SK-N-SH (cell line): ENCODE data around the gene CASD1. TPM values are rescaled to one million over a fixed set of nuclear protein-coding genes. Genes with fewer than 3 reads are reported as not detected.

ENCODE experiments used
- CTCF ChIA-PET: fragments of 300-600, 350-600 bp; formaldehyde crosslinking; extraction: SDS; loops from one replicate; lab custom pipeline; 2021; lab: Yijun Ruan, JAX
- POLR2A ChIA-PET: fragments of 350-600 bp; sonication (Branson Sonifier 250); formaldehyde crosslinking; extraction: SDS; loops from one replicate; lab custom pipeline; 2020; ENCODE audit warnings: antibody characterized with exemption, inconsistent platforms; lab: Yijun Ruan, JAX
- DNase-seq: peaks from one replicate; pipeline ENCODE4 v3.0.0; 2012
- H2AFZ ChIP-seq: fragments of 200-600 bp; sonication (generic); 2 replicates; pipeline ENCODE4 v1.8.1; 2016; ENCODE audit warnings: antibody characterized with exemption, mild to moderate bottlenecking, low read depth
- H3F3A ChIP-seq: fragments of 200-600 bp; sonication (generic); replicated peaks from 2 replicates; pipeline ENCODE3; 2016; ENCODE audit warnings: antibody characterized with exemption, mild to moderate bottlenecking; ENCODE audit not compliant: insufficient read depth
- H3K27ac ChIP-seq, 2 experiments: fragments of 200-500 bp in 1 of 2; fragments of 200-600 bp in 1 of 2; sonication (Bioruptor generic) in 1 of 2; sonication (generic), shearing (Covaris generic) in 1 of 2; 2 replicates each; pipeline versions ENCODE4 v1.5.1 to v1.6.1; 2014 to 2016; ENCODE audit warnings: low read depth in 2 of 2, inconsistent platforms in 1 of 2, low read length in 1 of 2, mild to moderate bottlenecking in 1 of 2, mixed read lengths in 1 of 2
- H3K27me3 ChIP-seq: fragments of 200-600 bp; sonication (generic), shearing (Covaris generic); 2 replicates; pipeline ENCODE4 v1.6.1; 2016; ENCODE audit warnings: mixed run types; ENCODE audit not compliant: insufficient read depth
- H3K36me3 ChIP-seq, 2 experiments: fragments of 200-500 bp in 1 of 2; fragments of 200-600 bp in 1 of 2; sonication (Bioruptor generic) in 1 of 2; sonication (generic) in 1 of 2; replicated peaks in 1 of 2; 2 replicates each; pipeline versions ENCODE3 to v1.5.1; 2014 to 2016; ENCODE audit warnings: low read length in 1 of 2, mild to moderate bottlenecking in 1 of 2; ENCODE audit not compliant: insufficient read depth in 2 of 2, control insufficient read depth in 1 of 2
- H3K4me1 ChIP-seq, 2 experiments: fragments of 200-500 bp in 1 of 2; fragments of 200-600 bp in 1 of 2; sonication (Bioruptor generic) in 1 of 2; sonication (generic), shearing (Covaris generic) in 1 of 2; 2 replicates each; pipeline versions ENCODE4 v1.5.1 to v1.6.1; 2014 to 2016; ENCODE audit warnings: low read depth in 1 of 2, low read length in 1 of 2, mixed run types in 1 of 2; ENCODE audit not compliant: insufficient read depth in 2 of 2, control insufficient read depth in 1 of 2
- H3K4me2 ChIP-seq: fragments of 200-600 bp; sonication (generic), shearing (Covaris generic); 2 replicates; pipeline ENCODE4 v1.6.1; 2017; ENCODE audit warnings: mixed run types
- H3K4me3 ChIP-seq, 2 experiments: fragments of 200-500 bp in 1 of 2; fragments of 200-600 bp in 1 of 2; sonication (Bioruptor generic) in 1 of 2; sonication (generic), shearing (Covaris generic) in 1 of 2; 2 replicates each; pipeline versions ENCODE4 v1.5.1 to v1.8.1; 2014 to 2016; ENCODE audit warnings: low read depth in 2 of 2, inconsistent platforms in 1 of 2, low read length in 1 of 2, mild to moderate bottlenecking in 1 of 2, mixed read lengths in 1 of 2, moderate library complexity in 1 of 2
- H3K79me2 ChIP-seq: fragments of 200-600 bp; sonication (generic); 2 replicates; pipeline ENCODE4 v1.8.1; 2017; ENCODE audit warnings: mild to moderate bottlenecking; ENCODE audit not compliant: insufficient read depth
- H3K9ac ChIP-seq: fragments of 200-600 bp; sonication (generic); 2 replicates; pipeline ENCODE4 v1.6.1; 2017; ENCODE audit warnings: mixed run types
- H3K9me2 ChIP-seq: fragments of 200-600 bp; sonication (generic); 2 replicates; pipeline ENCODE4 v1.6.1; 2017; ENCODE audit warnings: mixed run types
- H3K9me3 ChIP-seq: fragments of 200-600 bp; sonication (generic); 2 replicates; pipeline ENCODE4 v1.6.1; 2017; ENCODE audit warnings: mixed run types, mild to moderate bottlenecking, moderate library complexity
- H4K20me1 ChIP-seq: fragments of 200-600 bp; sonication (generic); 2 replicates; pipeline ENCODE4 v1.6.1; 2017; ENCODE audit warnings: mild to moderate bottlenecking, mixed run types; ENCODE audit not compliant: insufficient read depth
- ELF1 ChIP-seq: IDR thresholded peaks from 2 replicates; pipeline ENCODE4 v1.4.0; 2012
- EP300 ChIP-seq, 2 experiments: IDR thresholded peaks; 2 replicates each; pipeline versions ENCODE4 v1.4.0 to v1.6.1; 2012; ENCODE audit warnings: borderline replicate concordance in 1 of 2, low read depth in 1 of 2, low read length in 1 of 2
- FOSL2 ChIP-seq: IDR thresholded peaks from 2 replicates; pipeline ENCODE4 v1.4.0; 2012; ENCODE audit warnings: low read depth, mild to moderate bottlenecking, moderate library complexity, borderline replicate concordance
- GATA2 ChIP-seq: sonication (generic); formaldehyde crosslinking; IDR thresholded peaks from 2 replicates; pipeline ENCODE4 v1.5.0; 2020; ENCODE audit warnings: mild to moderate bottlenecking, missing genetic modification reagents
- JUND ChIP-seq: IDR thresholded peaks from 2 replicates; pipeline ENCODE4 v1.4.0; 2012
- POLR2AphosphoS5 ChIP-seq: IDR thresholded peaks from 2 replicates; pipeline ENCODE4 v1.6.1; 2012; ENCODE audit warnings: low read depth, low read length
- RAD21 ChIP-seq: IDR thresholded peaks from 2 replicates; pipeline ENCODE4 v1.6.1; 2012; ENCODE audit warnings: mild to moderate bottlenecking, low read length
- RCOR1 ChIP-seq: fragments of 150-350 bp; IDR thresholded peaks from 2 replicates; pipeline ENCODE4 v1.6.1; 2017; ENCODE audit warnings: antibody characterized with exemption, low read length
- REST ChIP-seq: IDR thresholded peaks from 2 replicates; pipeline ENCODE4 v1.6.1; 2012; ENCODE audit warnings: mild to moderate bottlenecking, low read depth, low read length, moderate library complexity
- RFX5 ChIP-seq: IDR thresholded peaks from 2 replicates; pipeline ENCODE4 v1.6.1; 2012; ENCODE audit warnings: mild to moderate bottlenecking, improper control_type of control experiment, low read length
- RXRA ChIP-seq: IDR thresholded peaks from 2 replicates; pipeline ENCODE4 v1.4.0; 2012; ENCODE audit warnings: low read depth, mild to moderate bottlenecking, borderline replicate concordance
- SIN3A ChIP-seq: IDR thresholded peaks from 2 replicates; pipeline ENCODE4 v1.6.1; 2012; ENCODE audit warnings: low read depth, mild to moderate bottlenecking, low read length, moderate library complexity, borderline replicate concordance
- TAF1 ChIP-seq: IDR thresholded peaks from 2 replicates; pipeline ENCODE4 v1.6.1; 2012; ENCODE audit warnings: low read depth, mild to moderate bottlenecking, low read length, moderate library complexity, borderline replicate concordance
- TCF12 ChIP-seq: IDR thresholded peaks from 2 replicates; pipeline ENCODE4 v1.4.0; 2012
- WGBS: methylation state at CpG from one replicate; pipeline ENCODE4 v1.1.6; 2017; ENCODE audit warnings: low lambda C conversion rate; 5-methylcytosine and 5-hydroxymethylcytosine counted together
- polyA plus RNA-seq, 3 experiments: library from polyadenylated mRNA; depleted of rRNA; stranded (reverse); fragments of >200 nt; gene quantifications; 2 replicates each; pipeline ENCODE4 v1.2.3, GENCODE V29; 2012
- TF ChIP-seq, protein P1 (sequence below): IDR thresholded peaks from 2 replicates; pipeline ENCODE4; 2012
- TF ChIP-seq, protein P2 (sequence below): IDR thresholded peaks from 2 replicates; pipeline ENCODE4 v1.4.0; 2012; ENCODE audit warnings: low read depth, borderline replicate concordance
- TF ChIP-seq, protein P3 (sequence below): IDR thresholded peaks from 2 replicates; pipeline ENCODE4 v1.4.0; 2012; ENCODE audit warnings: low read depth

CASD1 gene
- polyA plus RNA-seq, 1 of the 3 experiments (the other 2 are of a cell fraction), result 8.5 TPM

GRCh38 chr7:94557215-94557614, 47.6 kb downstream of the CASD1 start:
- no peaks in the 10 kb centered on the region for H3K79me2 ChIP-seq
- no peak overlapping the region for H3K4me2 ChIP-seq
- no peaks in the 10 kb centered on the region; a peak in 1 of 4 replicates for H3K4me1 ChIP-seq
- peaks cover 53 to 60% of the 10 kb centered on the region in 2 experiments for H3K36me3 ChIP-seq
- no peaks in the 10 kb centered on the region for H4K20me1 ChIP-seq
- no peak for TF ChIP-seq RCOR1
- no peak for TF ChIP-seq SIN3A
- TF ChIP-seq EP300 (IDR thresholded peaks at IDR 0.05; ENCODE audit: borderline replicate concordance in 1 of 2, low read depth in 1 of 2, low read length in 1 of 2), result no peak
- peak; percentile 62; the same call in 1 of the 2 replicates for TF ChIP-seq TCF12
- TF ChIP-seq, protein P1, sequence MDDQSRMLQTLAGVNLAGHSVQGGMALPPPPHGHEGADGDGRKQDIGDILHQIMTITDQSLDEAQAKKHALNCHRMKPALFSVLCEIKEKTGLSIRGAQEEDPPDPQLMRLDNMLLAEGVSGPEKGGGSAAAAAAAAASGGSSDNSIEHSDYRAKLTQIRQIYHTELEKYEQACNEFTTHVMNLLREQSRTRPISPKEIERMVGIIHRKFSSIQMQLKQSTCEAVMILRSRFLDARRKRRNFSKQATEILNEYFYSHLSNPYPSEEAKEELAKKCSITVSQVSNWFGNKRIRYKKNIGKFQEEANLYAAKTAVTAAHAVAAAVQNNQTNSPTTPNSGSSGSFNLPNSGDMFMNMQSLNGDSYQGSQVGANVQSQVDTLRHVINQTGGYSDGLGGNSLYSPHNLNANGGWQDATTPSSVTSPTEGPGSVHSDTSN, result peak; percentile 70
- no peak for TF ChIP-seq TAF1
- no peak for DNase-seq
- H3K4me3 ChIP-seq, result no peak overlapping the region
- no peak overlapping the region for H3K9ac ChIP-seq
- H3F3A ChIP-seq, result peaks cover 11% of the 10 kb centered on the region
- ChIA-PET POLR2A (no interaction called here), CTCF (interaction anchor here (1.1 to 1.4 kb wide), 2 partner anchors 17 to 108 kb away, joined by 3 read pairs; no protein-coding TSS in a partner anchor)
- no peaks in the 10 kb centered on the region for H3K9me2 ChIP-seq
- no peaks in the 10 kb centered on the region for H3K27me3 ChIP-seq
- no peak overlapping the region for H2AFZ ChIP-seq
- H3K27ac ChIP-seq, result no peak overlapping the region; a peak in 1 of 4 replicates
- H3K9me3 ChIP-seq, result no peaks in the 10 kb centered on the region

DNA sequence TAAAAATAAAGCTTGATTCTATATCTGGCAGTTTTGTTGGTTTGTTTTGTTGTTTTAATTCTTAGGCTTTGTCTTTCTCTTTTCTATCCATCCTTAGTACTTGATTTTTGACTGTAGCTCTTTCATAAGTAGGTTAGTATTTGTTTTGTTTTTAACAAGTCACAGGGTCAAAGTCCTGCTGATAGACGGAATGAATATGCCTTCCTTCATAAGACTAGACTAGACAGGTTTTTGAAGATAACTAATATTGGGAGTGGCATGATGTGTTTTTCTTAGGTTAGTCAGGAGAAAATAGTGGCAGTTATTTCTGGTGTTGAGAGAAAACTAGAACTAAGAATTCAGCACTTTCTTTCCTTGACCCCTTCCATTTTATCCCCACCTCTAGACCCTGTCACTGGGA, 50.4 kb downstream of the CASD1 start:
- DNase-seq, result no peak
- Histone ChIP-seq H3K27me3 (no peaks in the 10 kb centered on the region), H3K9me2 (no peaks in the 10 kb centered on the region), H3K4me2 (no peak overlapping the region), H2AFZ (no peak overlapping the region), H3K79me2 (no peaks in the 10 kb centered on the region), H3K4me1 (no peaks in the 10 kb centered on the region; a peak in 1 of 4 replicates), H3K9me3 (no peaks in the 10 kb centered on the region), H3K4me3 (no peak overlapping the region), H3F3A (peaks cover 5% of the 10 kb centered on the region), H3K9ac (no peak overlapping the region), H4K20me1 (no peaks in the 10 kb centered on the region), H3K27ac (no peak overlapping the region), H3K36me3 (peaks cover 29 to 38% of the 10 kb centered on the region in 2 experiments)
- 82% methylated on average over 1 of the region's 1 CpG for WGBS
- ChIA-PET CTCF (no interaction called here), POLR2A (no interaction called here)
- TF ChIP-seq RXRA (no peak), FOSL2 (no peak), ELF1 (no peak)

GRCh38 chr7:94561841-94562514, 52.4 kb downstream of the CASD1 start:
- Histone ChIP-seq H3F3A (peaks cover 5% of the 10 kb centered on the region), H3K27me3 (no peaks in the 10 kb centered on the region), H3K27ac (no peak overlapping the region), H3K4me2 (no peak overlapping the region), H3K36me3 (peaks cover 11 to 20% of the 10 kb centered on the region in 2 experiments), H3K79me2 (no peaks in the 10 kb centered on the region), H3K9me2 (no peaks in the 10 kb centered on the region), H3K9ac (no peak overlapping the region), H4K20me1 (no peaks in the 10 kb centered on the region), H3K4me3 (no peak overlapping the region), H3K9me3 (no peaks in the 10 kb centered on the region), H2AFZ (no peak overlapping the region), H3K4me1 (no peaks in the 10 kb centered on the region; a peak in 1 of 4 replicates)
- ChIA-PET CTCF (interaction anchor here (1.2 to 3.2 kb wide), 3 partner anchors 13 to 113 kb away, joined by 3 to 10 read pairs (median 3); no protein-coding TSS in a partner anchor), POLR2A (no interaction called here)
- 95% methylated on average over 2 of the region's 2 CpGs for WGBS
- DNase-seq, result no peak
- TF ChIP-seq RFX5 (no peak), RAD21 (no peak), RXRA (no peak), POLR2AphosphoS5 (no peak), JUND (no peak), GATA2 (CRISPR knock-in tag) (no peak), REST (no peak)
- TF ChIP-seq, protein P2, sequence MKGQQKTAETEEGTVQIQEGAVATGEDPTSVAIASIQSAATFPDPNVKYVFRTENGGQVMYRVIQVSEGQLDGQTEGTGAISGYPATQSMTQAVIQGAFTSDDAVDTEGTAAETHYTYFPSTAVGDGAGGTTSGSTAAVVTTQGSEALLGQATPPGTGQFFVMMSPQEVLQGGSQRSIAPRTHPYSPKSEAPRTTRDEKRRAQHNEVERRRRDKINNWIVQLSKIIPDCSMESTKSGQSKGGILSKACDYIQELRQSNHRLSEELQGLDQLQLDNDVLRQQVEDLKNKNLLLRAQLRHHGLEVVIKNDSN, result no peak
- TF ChIP-seq, protein P3, sequence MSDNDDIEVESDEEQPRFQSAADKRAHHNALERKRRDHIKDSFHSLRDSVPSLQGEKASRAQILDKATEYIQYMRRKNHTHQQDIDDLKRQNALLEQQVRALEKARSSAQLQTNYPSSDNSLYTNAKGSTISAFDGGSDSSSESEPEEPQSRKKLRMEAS, result no peak
